Suppressor macrophage (primary cell): ENCODE results near the gene F2R.
A peak's percentile ranks its signal among the peaks of the same experiment; 100 is the strongest.
"Not testable (repeated sequence)": the region's sequence is repeated elsewhere in the genome, so short reads cannot be mapped to it uniquely, and the experiment has no call there.

Source experiments
- DNase-seq, 4 experiments: peaks; one replicate each; pipeline ENCODE4 v3.0.0-alpha.2; 2020 to 2022

F2R gene

GRCh38 chr5:76720988-76721569, 5.2 kb downstream of the F2R start:
- peak; percentile 60 to 85 (median 78) for DNase-seq

GRCh38 chr5:76723266-76723665, 7.3 kb downstream of the F2R start:
- no peak for DNase-seq

- no peak for DNase-seq
Measured at GRCh38 chr5:76723906-76724305, 8.0 kb downstream of the F2R start.

GRCh38 chr5:76724871-76725270, 8.9 kb downstream of the F2R start:
- peak; percentile 43 to 61 (median 58) for DNase-seq

DNA sequence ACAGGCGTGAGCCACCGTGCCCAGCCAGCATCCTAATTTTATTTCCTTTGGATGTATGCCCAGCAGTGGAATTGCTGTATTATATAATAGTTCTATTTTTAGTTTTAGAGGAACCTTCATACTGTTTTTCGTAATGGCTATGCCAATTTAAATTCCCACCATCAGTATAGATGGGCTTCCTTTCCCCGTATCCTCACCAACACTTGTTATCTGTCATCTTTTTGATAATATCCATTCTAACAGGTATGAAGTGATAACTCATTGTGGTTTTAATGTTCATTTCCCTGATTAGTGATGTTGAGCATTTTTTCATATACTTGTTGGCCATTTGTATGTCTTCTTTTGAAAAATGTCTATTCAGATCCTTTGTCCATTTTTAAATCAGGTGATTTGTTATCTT, 13.0 kb downstream of the F2R start:
- no peak for DNase-seq

- no peak for DNase-seq
Measured at GRCh38 chr5:76729373-76730290, 13.7 kb downstream of the F2R start.

DNA sequence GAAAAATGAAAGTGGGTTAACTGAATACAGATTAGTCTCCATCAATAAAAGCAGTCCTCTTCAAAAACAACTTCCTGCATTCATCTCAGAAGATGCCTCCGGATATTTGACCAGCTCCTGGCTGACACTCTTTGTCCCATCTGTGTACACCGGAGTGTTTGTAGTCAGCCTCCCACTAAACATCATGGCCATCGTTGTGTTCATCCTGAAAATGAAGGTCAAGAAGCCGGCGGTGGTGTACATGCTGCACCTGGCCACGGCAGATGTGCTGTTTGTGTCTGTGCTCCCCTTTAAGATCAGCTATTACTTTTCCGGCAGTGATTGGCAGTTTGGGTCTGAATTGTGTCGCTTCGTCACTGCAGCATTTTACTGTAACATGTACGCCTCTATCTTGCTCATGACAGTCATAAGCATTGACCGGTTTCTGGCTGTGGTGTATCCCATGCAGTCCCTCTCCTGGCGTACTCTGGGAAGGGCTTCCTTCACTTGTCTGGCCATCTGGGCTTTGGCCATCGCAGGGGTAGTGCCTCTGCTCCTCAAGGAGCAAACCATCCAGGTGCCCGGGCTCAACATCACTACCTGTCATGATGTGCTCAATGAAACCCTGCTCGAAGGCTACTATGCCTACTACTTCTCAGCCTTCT, 16.6 kb downstream of the F2R start:
- no peak for DNase-seq

DNA sequence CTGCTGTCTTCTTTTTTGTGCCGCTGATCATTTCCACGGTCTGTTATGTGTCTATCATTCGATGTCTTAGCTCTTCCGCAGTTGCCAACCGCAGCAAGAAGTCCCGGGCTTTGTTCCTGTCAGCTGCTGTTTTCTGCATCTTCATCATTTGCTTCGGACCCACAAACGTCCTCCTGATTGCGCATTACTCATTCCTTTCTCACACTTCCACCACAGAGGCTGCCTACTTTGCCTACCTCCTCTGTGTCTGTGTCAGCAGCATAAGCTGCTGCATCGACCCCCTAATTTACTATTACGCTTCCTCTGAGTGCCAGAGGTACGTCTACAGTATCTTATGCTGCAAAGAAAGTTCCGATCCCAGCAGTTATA, 17.1 kb downstream of the F2R start:
- no peak for DNase-seq

GRCh38 chr5:76735762-76736545, 20.0 kb downstream of the F2R start:
- no peak for DNase-seq

- DNase-seq: no peak
Measured at GRCh38 chr5:76736679-76737556, 21.0 kb downstream of the F2R start.

GRCh38 chr5:76737846-76738245, 21.9 kb downstream of the F2R start:
- no peak for DNase-seq

GRCh38 chr5:76741506-76741905, 25.6 kb downstream of the F2R start:
- not testable (repeated sequence) for DNase-seq

DNA sequence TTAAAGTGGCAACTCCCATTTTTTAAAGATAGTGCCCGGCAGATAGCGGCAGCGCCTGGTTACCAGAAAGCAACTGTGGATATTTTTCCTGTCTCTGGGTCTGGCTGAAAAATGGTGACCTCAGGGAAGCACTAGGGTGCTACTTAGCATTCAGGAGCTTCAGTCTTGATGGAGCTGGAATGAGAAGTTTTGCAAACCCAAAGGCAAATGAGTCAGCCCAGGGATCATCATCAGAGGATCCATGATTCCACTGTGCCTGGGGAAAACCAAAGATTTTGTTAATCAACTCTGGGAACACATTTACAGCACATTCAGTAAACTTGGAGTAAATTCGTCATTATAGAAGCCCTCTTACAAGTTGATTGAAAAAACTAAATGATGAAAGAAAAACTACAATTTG, 26.7 kb downstream of the F2R start:
- DNase-seq: no peak

- no peak for DNase-seq
Measured at GRCh38 chr5:76744632-76745031, 28.7 kb downstream of the F2R start.

DNA sequence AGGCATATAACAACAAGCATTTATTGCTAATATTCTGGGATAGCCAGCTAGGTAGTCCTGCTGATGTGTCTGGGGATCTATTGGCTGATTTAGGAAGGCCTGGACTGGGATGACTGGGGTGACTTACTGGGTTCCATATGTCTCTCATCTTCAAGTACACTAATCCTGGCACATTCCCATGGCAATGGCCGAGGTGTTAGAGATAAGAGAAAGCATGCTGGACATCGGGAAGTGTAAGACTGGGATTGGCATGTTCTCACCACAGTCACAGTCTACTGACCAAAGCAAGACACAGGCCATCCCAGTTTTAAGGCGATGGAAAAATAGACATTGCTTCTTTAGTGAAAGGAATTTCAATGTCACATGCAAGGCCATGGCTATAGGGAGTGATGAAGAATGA, 29.7 kb downstream of the F2R start:
- no peak for DNase-seq

- DNase-seq: no peak
Measured at GRCh38 chr5:76746677-76747076, 30.8 kb downstream of the F2R start.

DNA sequence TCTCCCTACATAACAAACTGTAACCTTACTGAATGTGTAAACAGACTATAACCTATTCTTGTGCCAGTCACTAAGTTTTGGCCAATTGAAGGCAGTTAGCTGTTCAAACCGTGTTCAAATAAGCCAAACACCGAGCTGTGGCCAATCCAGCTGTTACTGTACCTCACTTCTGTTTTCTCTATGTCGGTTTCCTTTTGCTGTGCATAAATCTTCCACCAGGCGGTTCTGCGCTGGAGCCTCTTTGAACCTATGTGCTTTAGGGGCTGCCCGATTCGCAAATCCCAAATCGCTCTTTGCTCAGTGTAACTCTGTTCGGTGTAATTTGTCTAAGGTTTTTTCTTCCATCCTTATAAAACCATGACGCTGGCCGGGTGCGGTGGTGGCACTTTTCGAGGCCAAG, 31.8 kb downstream of the F2R start:
- DNase-seq: peak in 1 of 4 experiments; percentile 19

GRCh38 chr5:76751291-76751690, 35.4 kb downstream of the F2R start:
- no peak for DNase-seq

GRCh38 chr5:76754668-76755078, 38.7 kb downstream of the F2R start:
- DNase-seq: no peak

GRCh38 chr5:76755779-76756637, 40.1 kb downstream of the F2R start:
- DNase-seq: no peak

DNA sequence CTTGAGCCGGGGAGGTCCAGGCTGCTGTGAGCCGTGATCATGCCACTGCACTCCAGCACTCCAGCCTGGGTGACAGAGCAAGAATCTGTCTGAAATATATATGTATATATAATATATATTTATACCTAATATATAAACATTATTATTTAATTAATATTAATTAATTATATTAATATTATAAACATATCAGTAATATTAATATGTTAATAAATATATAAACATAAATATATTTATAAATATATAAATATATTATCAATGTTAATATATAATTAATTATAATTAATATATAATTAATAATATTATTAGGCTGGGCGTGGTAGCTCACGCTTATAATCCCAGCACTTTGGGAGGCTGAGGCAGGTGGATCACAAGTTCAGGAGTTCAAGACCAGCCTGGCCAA, 41.1 kb downstream of the F2R start:
- no peak for DNase-seq
